Measurements from ENCODE around the gene TRIM15.

TRIM15 gene

DNA sequence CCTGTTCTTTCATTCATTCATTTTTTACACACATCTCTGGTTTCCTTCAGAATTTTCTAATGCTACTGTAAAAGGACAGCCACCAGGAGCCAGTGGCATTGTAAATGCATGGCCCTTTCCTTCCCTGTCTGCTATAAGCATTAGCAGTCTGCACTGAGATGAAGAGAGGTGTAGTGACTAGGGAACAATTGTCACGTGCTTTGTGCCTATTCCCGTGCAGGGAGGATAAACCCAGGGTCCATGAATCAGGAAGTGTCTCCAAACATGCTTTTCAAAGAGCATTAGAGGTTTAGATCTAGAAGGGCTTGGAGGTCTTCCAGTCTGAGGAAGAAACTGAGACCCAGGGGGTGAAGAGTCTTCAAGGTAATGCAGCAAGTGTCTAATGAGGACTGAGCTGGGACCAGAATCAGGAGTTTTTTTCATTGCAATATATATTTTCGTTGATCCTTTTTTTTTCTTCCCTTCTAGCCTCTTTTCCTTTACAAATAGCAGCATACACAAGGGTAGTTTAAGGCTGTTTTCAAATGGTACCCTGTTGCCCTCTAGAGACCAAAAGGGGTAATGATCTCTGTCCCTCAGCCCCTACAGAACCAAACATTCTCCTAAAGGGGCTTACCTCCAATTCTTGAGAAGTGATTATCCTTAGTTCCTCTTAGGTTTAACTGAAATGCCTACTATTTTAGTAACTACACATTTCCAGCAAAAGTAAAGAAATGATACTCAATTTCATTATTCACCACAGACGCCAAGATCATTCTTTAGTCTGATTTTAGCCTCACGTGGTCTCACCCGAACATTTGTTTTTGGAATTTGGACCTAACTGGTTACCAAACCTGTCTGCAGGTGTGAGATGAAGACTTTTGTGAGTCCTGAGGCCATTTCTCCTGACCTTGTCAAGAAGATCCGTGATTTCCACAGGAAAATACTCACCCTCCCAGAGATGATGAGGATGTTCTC, 6.6 kb downstream of the TRIM15 start:
- TF ChIP-seq FOXP2 (optimal IDR thresholded peaks at IDR 0.05; ENCODE audit: borderline replicate concordance, extremely low read depth, extremely low read length, insufficient read depth) (no peak), TAF1 (IDR thresholded peaks at IDR 0.05; ENCODE audit: borderline replicate concordance, insufficient read depth, low read length) (no peak), SIN3A (IDR thresholded peaks at IDR 0.05; ENCODE audit: borderline replicate concordance, insufficient read depth, low read length) (no peak), POLR2AphosphoS5 (IDR thresholded peaks at IDR 0.05; ENCODE audit: low read depth, low read length) (no peak)
- TF ChIP-seq, protein P1, sequence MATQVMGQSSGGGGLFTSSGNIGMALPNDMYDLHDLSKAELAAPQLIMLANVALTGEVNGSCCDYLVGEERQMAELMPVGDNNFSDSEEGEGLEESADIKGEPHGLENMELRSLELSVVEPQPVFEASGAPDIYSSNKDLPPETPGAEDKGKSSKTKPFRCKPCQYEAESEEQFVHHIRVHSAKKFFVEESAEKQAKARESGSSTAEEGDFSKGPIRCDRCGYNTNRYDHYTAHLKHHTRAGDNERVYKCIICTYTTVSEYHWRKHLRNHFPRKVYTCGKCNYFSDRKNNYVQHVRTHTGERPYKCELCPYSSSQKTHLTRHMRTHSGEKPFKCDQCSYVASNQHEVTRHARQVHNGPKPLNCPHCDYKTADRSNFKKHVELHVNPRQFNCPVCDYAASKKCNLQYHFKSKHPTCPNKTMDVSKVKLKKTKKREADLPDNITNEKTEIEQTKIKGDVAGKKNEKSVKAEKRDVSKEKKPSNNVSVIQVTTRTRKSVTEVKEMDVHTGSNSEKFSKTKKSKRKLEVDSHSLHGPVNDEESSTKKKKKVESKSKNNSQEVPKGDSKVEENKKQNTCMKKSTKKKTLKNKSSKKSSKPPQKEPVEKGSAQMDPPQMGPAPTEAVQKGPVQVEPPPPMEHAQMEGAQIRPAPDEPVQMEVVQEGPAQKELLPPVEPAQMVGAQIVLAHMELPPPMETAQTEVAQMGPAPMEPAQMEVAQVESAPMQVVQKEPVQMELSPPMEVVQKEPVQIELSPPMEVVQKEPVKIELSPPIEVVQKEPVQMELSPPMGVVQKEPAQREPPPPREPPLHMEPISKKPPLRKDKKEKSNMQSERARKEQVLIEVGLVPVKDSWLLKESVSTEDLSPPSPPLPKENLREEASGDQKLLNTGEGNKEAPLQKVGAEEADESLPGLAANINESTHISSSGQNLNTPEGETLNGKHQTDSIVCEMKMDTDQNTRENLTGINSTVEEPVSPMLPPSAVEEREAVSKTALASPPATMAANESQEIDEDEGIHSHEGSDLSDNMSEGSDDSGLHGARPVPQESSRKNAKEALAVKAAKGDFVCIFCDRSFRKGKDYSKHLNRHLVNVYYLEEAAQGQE (IDR thresholded peaks at IDR 0.05; ENCODE audit: insufficient read depth in 1 of 2, low read depth in 2 of 2, low read length in 2 of 2): no peak

DNA sequence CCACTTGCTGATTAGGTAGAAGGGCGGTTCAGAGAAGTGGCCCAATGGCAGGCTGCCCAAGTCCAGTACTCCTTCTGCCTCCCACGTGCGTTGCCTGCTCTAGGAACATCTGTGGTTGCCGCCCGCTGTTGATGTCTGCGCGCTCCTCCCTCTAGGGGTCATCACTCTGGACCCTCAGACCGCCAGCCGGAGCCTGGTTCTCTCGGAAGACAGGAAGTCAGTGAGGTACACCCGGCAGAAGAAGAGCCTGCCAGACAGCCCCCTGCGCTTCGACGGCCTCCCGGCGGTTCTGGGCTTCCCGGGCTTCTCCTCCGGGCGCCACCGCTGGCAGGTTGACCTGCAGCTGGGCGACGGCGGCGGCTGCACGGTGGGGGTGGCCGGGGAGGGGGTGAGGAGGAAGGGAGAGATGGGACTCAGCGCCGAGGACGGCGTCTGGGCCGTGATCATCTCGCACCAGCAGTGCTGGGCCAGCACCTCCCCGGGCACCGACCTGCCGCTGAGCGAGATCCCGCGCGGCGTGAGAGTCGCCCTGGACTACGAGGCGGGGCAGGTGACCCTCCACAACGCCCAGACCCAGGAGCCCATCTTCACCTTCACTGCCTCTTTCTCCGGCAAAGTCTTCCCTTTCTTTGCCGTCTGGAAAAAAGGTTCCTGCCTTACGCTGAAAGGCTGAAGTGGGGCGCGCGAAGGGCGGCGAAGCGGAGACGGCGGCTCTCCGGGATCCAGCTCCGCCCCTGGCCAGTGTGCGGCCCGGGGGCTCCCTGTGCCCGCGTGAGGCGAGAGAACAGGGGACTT, 8.5 kb downstream of the TRIM15 start:
- TF ChIP-seq SIN3A (IDR thresholded peaks at IDR 0.05; ENCODE audit: borderline replicate concordance, insufficient read depth, low read length): no peak
- no peak for TF ChIP-seq TAF1 (IDR thresholded peaks at IDR 0.05; ENCODE audit: borderline replicate concordance, insufficient read depth, low read length)
- TF ChIP-seq, protein P1 (IDR thresholded peaks at IDR 0.05; ENCODE audit: insufficient read depth in 1 of 2, low read depth in 2 of 2, low read length in 2 of 2): no peak
- no peak for TF ChIP-seq POLR2AphosphoS5 (IDR thresholded peaks at IDR 0.05; ENCODE audit: low read depth, low read length)
- TF ChIP-seq FOXP2 (optimal IDR thresholded peaks at IDR 0.05; ENCODE audit: borderline replicate concordance, extremely low read depth, extremely low read length, insufficient read depth): no peak

- TF ChIP-seq SIN3A (IDR thresholded peaks at IDR 0.05; ENCODE audit: borderline replicate concordance, insufficient read depth, low read length) (no peak), FOXP2 (optimal IDR thresholded peaks at IDR 0.05; ENCODE audit: borderline replicate concordance, extremely low read depth, extremely low read length, insufficient read depth) (no peak), POLR2AphosphoS5 (IDR thresholded peaks at IDR 0.05; ENCODE audit: low read depth, low read length) (no peak), TAF1 (IDR thresholded peaks at IDR 0.05; ENCODE audit: borderline replicate concordance, insufficient read depth, low read length) (no peak)
- TF ChIP-seq, protein P1 (IDR thresholded peaks at IDR 0.05; ENCODE audit: insufficient read depth in 1 of 2, low read depth in 2 of 2, low read length in 2 of 2): no peak
These were observed 9.3 kb downstream of the TRIM15 start for GRCh38 chr6:30172681-30173080.

DNA sequence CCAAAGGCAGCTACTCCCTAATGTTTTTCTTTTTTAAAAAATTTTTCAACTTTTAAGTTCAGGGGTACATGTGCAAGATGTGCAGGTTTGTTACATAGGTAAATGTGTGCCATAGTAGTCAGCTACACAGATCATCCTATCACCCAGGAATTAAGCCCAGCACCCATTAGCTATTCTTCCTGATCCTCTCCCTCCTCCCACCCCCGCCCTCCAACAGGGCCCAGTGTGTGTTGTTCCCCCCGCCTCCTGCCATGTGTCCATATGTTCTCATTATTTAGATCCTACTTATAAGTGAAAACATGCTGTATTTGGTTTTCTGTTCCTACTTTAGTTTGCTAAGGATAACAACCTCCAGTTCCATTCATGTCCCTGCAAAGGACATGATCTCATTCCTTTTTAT, 12.4 kb downstream of the TRIM15 start:
- TF ChIP-seq, protein P1 (IDR thresholded peaks at IDR 0.05; ENCODE audit: insufficient read depth in 1 of 2, low read depth in 2 of 2, low read length in 2 of 2): no peak
- no peak for TF ChIP-seq TAF1 (IDR thresholded peaks at IDR 0.05; ENCODE audit: borderline replicate concordance, insufficient read depth, low read length)
- no peak for TF ChIP-seq SIN3A (IDR thresholded peaks at IDR 0.05; ENCODE audit: borderline replicate concordance, insufficient read depth, low read length)
- no peak for TF ChIP-seq POLR2AphosphoS5 (IDR thresholded peaks at IDR 0.05; ENCODE audit: low read depth, low read length)
- TF ChIP-seq FOXP2 (optimal IDR thresholded peaks at IDR 0.05; ENCODE audit: borderline replicate concordance, extremely low read depth, extremely low read length, insufficient read depth): no peak
